ENCODE data around the gene P4HA2.

P4HA2 gene

DNA sequence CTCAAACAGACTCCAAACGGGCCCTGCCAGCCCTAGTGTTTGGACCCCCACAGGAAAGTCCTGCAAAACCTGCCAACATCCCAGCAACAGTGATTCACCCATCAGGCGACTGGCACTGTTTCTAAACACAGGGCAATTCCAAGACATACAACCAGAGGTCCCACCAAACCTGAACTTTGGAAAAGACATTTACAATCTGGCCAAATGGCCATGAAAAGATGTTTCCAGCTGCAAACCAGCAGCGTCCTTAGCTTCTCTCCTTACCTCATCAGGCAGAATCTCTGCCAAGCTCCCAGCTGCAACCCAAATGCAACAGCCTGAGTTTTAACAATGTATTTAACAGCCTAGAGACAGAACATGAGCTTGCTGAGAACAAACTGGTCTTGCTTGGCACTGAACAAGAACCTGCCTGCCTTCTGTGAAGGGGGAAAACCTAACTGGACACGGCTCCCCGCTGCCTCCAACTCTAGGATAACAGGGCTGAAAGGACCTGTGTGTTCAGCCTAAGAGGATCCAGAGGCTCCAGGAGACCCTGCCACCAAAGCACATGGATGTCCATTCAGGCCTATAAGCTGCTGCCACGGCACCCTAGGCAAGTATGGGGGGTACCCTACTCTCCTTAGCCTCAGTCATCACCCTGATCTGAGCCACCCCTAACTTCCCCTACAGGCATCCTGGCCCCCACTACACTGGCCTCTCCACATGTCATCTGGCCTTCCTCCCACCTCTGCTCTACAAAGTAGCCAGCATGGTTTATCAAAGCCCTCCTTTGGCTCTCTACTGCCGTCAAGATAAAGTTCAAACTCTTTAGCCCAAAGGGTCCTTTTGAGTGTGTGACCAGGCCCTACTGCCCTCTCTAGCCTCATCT, 5.6 kb downstream of the P4HA2 start:
- DNase-seq, result no peak

DNA sequence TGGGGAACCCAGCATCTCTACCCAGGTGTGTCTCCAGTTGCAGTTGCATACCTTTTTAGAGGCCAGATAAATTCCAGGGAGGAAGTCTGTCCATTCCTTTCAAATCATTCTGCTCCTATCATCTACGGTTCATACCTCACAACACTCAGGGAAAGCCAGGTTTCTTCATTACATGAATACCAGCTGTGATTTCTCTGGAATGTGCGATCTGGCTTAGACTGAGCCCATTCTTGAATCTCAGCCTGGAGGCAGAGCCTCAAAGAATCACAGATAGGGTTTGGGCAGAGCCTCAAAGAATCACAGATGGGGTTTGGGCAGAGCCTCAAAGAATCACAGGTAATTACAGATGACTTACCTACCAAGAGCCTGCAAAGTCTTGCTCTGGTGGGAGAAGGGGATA, 7.2 kb downstream of the P4HA2 start:
- no peak for DNase-seq

DNA sequence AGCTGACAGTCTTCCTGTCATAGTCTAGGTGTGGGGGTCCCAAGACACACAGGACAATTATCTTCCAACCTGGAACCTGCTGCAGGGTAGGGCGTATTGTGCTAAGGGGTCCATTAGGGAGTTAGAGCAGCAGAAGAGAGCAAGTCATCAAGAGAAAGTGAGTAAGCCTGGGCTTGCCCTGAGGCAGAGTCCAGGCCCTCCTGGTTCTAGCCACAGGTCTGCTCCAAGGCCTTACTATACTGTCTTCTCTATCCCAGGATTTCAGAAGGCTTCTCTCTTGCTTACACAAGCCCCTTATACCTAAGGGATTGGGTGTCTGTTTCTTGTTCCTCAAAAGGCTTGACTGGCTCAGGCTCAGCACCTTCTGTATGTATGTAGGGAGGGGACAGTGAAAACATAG, 7.7 kb downstream of the P4HA2 start:
- DNase-seq, result no peak

DNA sequence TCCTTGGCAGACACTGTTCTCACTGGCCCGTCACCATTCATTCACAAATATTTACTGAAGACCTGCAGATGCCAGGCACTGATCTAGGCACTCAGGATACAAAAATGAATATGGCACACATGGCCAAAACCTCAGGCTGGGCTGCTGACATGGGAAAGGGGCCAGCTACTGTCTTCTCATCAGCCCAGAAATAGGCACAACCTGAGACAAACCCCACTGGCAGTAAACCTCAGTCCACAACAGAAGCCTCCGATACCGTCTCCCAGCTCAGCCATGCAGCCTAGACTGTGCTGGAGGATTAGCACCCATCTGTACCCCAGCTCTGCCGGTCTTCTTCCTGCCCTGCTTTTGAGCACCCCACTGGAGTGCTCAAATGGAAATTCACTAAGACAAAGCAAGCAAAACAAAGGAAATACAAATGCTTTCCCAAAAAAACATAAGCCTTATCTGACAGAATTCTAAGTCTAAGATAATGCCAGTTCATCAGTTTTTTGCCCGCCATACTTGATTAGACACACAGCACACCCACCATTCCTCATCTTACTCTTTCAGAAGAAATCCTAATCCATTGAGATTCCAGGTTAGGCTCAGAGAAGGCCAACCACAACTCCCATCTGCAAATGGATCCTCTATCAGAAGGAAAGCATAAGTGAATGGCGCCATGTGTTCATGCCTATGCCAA, 8.2 kb downstream of the P4HA2 start:
- no peak for DNase-seq

DNA sequence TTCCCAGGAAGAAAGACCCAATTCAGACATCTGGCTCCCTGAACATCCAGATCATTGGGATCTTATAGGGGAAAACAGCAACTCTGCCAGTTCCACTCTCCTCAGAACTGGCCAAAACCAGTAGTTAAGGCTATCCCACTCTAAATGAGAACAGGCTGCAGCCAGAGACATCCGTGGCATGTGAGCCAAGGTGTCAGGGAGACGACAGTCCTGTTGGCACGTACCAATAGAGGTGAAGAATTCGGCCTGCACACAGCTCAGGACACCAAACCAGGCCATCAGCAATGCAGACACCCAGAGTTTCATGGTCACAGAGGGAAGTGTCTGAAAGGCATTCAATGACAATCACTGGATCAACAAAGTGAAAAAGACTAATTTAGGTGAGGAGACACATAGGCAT, 9.3 kb downstream of the P4HA2 start:
- DNase-seq, result no peak

DNA sequence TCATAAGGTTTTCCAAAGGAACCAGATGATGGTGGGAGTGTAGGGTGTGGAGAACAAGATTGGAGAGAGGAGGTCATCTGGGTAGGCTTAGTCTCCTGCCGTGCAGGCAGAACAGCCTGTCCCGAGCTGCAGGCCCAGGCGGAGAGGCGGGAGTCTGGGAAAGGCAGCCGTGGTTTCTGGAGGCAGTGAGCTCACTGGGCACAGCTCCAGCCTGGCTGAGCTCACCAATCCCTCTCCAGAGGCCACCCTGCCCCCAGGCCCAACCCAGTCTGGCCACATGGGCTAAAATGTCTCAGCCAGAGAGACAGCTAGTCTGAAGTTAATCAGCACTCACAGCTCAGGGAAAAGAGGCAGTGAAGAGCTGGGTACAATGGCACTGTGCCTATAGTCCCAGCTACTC, 12.3 kb downstream of the P4HA2 start:
- no peak for DNase-seq

DNA sequence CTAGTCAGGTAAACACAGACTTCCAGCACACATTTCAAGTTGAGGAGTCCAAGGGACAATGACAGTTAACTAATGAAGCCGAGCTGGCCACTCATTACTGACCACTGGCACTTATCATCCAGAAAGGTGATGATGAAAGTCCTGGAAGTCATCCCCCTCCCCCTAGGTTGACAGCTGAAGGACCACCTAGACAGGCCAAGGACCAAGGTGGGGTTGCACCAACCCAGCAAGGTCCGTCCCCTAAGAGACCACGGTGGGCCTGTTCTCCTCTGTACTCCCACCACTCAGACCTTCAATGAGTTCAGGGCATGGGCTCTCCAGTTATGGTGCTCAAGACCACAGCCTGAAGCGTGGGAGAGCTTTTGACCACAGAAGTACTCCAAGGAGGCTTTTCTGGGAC, 13.2 kb downstream of the P4HA2 start:
- DNase-seq, result no peak

DNA sequence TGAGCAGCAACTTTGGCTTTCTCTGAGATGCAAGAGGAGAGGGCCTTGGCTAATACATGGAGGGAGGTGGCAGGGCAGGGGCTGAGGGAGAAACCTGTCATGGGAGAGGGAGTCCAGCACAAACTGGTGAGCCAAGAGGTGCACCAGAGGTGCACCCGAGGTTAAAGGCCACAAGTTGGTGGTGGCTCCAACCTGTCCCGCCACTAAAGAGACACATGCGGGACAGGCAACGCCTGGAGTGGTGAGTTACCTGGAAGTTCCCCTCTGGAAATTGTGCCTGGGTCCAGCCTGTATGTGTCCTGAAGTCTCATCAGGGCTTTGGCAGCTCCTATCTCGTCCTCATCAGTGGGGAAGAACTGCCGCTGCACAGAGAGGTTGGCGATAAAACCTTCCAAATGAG, 14.0 kb downstream of the P4HA2 start:
- DNase-seq, result no peak

DNA sequence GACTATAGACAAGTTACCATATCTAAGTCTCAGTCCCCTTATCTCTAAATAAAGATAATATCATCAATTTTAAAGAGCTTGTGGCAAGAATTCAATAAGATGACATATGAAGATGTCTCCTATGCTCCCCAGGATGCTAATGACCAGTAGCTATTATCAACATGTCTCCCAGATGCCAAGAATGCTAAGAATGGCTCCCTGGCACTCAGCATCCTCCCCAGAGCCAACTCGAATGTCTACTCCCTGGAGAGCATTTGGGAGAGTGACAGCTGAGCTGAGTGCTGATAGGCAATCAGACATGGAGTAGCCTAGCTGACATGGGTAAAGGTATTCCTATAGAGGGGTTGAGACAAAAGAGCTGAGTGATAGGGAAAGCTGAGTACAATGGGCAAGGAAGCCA, 15.9 kb downstream of the P4HA2 start:
- no peak for DNase-seq

DNA sequence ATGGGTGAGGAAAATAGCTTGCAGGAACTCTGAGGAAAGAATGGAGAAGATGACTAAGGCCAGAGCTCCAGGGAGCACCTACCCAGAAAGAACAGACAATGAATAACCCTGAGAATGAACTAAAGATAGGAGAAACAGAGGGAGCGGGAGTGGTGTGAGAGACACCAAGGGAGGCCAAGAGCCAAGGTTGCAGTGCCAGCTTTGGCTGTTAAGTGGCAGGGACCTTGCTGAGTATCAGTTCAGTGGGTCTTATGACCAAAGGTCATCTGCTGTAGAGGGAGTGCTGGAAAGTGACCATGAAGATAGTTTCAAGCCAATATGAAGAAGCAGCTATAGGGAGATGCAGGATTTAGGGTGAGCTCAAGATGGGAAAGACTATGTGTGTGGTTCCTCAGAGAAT, 16.7 kb downstream of the P4HA2 start:
- no peak for DNase-seq

DNA sequence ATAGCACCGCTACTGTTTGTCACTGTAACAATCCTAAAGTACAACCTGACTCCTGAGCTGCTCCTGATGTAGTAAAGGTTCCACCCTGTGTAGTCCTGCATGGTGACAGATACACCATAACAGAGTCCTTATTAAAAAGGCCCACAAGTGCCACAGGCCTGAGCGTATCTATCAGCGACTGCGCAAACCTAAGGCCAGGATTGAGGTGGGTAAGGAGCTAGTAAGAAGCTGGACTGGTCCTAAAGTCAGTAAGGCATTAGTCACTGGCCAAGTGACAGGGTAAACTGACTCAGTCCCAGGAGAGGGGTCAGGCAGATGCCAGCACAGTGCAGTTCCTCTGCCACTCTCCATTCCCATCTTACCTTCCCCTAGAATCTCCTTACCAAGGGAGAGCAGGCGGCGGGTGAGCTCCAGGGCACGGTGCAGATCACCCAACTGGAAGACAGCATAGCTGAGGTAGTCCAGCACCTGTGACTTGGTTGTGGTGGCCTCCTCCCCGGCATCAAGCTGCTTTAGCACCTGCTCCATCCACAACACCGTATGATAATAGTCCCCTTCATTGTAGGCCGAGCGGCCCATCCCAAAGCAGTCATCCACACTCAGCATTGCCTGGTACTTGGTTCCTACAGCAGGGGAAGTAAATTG, 17.6 kb downstream of the P4HA2 start:
- DNase-seq, result no peak

DNA sequence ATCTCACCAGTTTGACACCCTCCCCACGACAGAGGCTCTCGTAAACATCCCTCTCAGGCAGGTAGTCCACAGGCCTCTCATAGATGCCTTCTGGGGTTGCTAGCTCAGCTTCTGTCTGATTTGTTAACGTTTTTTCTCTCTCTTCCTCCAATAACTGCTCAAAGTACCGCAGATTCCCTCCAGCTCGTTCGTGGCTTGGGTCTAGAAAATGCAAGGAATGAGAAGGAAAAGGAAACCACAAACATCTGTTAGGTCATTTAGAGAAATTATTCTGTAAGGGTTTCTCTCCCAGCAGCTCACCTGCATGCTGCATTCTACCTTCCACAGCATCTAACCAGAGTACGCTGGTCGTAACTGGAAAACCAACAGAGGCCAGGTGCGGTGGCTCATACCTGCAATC, 18.5 kb downstream of the P4HA2 start:
- no peak for DNase-seq

DNA sequence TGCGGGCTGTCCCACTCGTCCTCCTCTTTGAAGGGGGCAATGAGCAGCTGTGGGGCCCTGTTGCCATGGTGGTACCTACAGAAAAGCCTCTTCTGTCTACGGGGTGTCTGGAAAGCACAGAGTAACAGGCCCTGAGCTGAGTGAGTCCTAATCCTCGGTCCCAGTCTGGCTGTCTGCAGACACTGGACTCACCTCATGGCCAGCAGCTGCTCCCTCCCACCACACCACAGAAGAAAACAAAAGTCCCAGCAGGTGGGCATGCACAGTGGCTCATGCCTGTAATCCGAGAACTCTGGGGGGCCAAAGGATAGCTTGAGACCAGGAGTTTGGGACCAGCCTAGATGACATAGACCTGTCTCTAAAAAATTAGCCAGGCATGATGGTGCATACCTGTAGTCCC, 19.9 kb downstream of the P4HA2 start:
- no peak for DNase-seq

DNA sequence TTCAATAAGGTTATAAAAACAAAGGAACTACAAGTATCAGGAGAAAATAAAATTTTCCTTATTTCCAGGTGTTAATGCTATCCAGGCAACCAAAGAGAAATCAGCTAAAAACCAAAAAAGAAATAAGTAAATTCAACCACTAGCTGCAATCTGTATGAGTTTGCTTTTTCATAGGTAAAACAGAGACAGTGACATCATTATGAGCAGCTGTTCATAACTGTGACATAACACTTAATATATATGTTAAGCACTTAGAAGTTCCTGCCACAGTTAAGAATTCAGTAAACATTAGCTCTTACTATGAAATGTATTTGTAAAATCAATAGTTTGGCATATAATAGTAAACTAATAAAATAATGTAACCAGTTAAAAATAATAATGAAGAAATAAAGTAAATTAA, 20.9 kb downstream of the P4HA2 start:
- DNase-seq, result no peak

DNA sequence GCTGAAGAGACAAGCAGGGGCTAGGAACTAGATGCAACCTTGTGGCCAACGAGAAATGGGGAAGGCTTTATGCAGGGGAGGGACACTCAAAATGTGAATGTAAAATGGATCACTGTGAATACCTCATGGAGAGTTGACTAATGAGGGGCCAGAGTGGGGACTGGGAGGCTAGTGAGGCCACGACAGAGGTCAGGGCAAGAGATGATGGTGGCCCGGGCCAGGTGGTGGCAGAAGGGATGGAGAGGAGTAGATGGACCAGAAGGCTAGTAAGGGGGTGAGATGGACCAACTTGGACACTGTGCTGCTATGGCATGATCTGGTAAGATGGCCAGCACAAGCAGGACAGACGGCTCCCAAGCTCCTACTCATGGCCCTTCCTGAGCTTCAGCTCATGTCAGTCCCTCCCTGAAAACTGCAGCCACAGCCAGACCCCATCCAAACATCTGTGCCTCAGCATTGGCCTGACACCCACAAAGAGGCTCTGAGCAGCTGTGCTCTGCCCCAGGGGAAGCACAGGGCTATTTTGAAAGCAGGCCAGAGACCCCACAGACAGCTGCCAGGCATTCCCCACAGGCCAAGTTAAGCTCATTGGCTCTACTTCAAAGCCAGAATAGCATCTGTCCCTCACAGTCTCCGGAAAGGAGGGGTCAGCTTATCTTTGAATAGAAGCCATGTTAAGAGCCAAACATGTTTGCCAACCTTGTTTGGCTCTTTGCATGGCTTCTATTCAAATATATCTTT, 22.1 kb downstream of the P4HA2 start:
- DNase-seq, result no peak

DNA sequence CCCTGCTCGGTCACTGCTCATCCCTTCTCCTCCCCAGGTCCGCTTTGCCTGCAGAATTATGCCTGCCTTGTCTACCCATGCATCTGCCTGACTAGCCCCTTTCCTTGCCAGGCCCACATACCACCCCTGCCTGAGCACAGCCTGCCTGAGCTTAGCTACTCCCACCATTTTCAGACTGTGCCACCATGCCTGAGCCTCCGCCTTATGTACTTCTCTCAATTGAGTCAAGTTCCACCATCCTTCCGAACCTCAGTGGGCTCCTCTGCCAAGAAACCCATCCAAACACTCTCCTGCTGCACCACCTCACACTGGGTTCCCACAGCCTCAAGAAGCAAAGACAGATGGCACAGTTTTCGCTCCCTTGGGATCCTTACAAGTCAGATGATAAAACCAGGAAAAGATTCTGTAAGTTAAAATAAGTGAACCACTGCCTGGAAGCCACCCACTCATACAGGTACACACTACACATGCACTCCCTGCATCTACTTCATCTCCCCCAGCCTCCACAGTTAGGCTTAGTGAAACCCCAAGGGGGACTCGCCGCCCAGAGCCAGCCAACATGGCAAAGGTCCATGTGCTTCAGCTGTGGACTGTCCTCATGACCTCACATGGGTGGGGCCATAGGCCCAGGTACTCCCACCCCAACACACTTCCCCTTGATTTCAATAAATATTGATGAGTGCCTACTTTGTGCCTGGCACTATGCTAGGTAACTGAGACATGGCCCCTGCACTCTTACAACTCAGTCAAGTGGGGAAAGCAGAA, 23.1 kb downstream of the P4HA2 start:
- DNase-seq, result no peak

DNA sequence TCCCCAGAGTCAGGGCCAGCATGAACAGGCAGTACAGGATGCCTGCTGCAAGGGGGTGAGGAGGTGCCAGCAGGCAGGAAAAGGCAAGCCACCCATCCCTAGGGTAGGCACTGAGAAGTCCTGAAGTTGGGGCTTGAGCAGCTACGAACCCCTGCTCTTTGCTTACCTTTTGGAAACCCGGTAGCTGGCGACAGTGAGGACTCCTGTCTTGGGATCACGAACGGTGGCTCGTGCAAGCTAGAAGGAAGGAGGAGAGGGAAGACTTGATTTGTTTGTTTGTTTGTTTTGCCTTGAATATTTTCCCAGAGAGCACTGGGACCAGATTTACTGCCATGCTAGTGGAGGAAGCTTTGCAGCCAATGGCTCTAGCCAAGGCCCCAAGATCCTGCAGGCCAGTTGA, 23.7 kb downstream of the P4HA2 start:
- DNase-seq, result no peak

DNA sequence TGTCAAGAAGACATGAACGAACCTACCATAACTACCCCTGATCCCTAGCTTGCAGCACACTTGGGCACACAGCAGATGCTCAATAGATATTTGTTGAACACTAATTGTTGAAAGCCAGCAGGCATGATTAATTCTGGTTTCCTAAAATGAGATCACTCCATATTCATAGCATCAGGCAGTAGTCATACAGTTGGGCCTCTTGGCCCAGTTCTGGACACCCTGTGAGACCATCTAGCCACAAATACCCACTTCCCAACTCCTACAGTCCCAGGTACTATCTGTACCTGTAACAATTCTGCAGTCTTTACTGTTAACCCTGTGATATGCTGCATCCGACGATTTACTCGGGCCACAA, 24.2 kb downstream of the P4HA2 start:
- no peak for DNase-seq

DNA sequence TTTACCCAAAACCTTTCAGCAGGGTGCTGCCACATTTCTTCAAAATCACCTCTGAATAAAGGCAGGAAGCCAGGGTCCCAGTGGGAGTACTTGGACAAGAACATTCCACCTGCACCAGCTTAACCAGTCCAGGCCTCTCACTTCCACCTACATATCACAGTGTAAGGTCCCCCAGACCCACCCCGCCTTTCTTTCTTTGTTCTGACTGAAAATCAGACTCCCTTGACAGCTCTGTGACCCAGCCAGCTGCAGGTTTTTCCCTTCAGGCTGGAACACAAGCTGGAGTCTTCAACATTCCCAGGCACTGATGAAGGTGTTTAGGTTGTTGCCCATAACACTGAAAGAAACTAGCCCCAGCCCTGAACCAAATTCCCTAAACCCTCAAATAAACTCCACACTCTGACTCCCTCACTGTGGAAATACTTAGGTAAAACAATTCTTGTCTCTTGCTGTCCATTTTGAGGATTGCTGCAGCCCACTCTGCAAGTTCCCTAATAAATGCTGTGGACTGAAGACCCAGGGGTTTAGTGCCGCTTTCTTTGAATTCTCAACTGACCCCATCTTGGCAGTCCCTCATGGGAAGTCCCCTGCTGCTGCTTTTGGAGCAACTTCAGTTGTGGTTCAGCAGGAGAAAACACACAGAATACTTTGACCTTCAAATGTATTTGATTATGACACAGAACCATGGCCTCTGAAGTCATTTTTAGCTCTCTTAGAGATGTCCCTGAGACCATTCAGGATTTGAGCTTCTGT, 24.8 kb downstream of the P4HA2 start:
- DNase-seq, result no peak

DNA sequence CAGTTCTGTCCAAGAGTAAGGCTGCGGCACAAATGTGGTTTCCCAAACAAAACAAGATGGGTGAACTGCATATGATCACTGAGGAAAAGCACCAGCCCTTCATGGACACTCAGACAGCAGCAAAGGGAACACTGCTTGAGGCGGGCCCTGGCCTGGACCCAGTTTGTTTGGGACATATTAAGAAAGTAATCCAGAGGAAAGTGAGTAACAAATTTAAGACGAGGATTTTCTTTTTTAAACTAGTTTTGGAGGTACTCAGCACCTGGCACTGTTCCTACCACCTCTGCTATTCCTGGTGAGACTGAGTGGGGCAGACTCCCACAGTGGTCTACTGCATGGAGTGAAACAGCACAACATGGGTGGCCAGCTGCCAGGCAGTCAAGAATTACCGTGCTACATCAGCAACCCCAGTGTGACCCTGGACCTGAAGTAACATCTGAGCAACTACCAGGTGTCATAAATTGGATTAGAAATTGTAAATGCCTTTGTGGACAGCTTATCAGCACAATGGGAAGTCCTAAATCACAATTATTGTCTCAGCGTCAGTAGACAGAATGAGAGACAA, 28.5 kb downstream of the P4HA2 start:
- DNase-seq, result no peak

DNA sequence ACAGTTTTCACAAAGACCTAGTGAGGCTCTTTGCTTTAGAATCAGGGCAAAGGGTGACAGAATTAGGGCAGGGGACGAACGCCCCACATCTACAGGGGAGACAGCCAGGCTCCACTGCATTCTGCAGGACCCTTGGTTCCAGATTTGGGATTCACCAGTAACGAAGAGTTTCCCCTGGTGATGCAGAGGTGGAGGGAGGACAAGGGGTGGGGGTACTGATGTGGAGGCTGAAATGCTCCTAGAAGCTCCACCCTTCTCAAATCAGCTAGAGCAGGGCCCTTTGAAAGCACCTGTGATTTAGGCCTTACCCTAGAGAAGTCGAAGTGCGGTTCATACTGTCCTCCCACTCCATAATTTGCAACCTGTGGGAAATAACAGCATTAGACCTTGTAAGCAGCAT, 29.1 kb downstream of the P4HA2 start:
- no peak for DNase-seq

DNA sequence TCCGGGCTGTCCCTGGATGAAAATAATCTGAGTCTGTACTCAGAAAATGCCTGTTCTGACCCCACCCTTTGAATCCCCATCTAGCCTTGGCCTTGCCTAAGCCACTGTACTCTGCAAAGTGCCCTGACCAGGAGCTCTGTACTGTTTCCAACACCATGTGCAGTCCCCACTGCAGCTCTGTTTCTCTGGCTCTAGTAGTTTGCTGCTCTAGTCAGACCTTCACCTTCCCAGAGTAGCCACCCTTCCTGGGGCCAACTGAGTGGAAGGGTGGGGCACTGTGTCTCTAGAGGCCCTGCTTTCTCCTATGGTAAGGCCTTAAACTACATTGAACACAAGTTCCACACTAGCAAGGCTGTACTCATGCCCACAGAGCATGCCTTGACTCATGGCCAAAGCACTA, 31.9 kb downstream of the P4HA2 start:
- no peak for DNase-seq
